H54 (cell line): Measurements from ENCODE around the gene ZNF277.
A peak's percentile ranks its signal among the peaks of the same experiment; 100 is the strongest.
"Not testable (repeated sequence)": the region's sequence is repeated elsewhere in the genome, so short reads cannot be mapped to it uniquely, and the experiment has no call there.

Experiments used
- DNase-seq: peaks from one replicate; pipeline ENCODE4 v3.0.0; 2011; ENCODE audit warnings: low spot score, mixed read lengths; ENCODE audit not compliant: insufficient read length
- FAIRE-seq: peaks from 3 replicates; lab custom pipeline; 2011; peaks lifted over from hg19 to GRCh38; lab: Jason Lieb, UNC
- POLR2A ChIP-seq: IDR thresholded peaks from 2 replicates; pipeline ENCODE4 v1.6.1; 2011; ENCODE audit warnings: low read depth, mild to moderate bottlenecking, low read length

Gene ZNF277

DNA sequence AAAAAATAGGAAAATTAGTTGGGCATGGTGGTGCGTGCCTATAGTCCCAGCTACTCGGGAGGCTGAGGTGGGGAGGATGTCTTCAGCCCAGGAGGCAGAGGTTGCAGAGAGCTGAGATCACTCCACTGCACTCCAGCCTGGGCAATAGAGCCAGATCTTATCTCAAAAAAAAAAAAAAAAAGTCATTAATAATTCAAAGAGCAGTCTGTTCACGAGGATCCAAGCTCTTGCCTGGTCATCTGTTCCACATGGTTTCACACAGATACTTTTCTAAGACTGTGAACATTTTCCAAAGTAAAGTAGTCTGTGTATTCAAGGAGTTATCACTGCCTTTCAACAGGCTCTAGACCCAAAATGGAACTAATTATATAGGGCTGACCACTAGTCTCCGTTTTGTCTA lies 86.9 kb downstream of the ZNF277 start:
- no peak for DNase-seq
- no peak for FAIRE-seq
- TF ChIP-seq POLR2A: no peak

DNA sequence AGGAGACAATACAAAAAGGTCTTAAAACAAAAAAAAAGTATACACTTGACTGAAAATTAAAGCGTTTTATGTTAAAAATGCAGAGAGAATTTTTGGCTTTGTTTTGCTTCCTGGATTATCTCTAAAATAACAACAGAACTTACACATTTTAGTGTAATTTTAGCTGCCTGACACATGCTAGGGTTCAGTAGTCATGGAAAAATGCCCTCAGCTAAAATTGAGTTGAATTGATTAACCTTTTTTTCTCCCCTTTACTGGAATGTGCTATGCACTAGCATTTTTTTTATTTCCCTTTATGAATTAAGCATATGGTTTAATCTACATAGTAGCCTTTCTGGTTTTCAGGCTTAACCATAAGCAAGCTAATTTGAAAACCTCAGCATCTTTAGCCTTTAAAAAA lies 89.9 kb downstream of the ZNF277 start:
- DNase-seq: no peak
- no peak for TF ChIP-seq POLR2A
- FAIRE-seq: no peak

DNA sequence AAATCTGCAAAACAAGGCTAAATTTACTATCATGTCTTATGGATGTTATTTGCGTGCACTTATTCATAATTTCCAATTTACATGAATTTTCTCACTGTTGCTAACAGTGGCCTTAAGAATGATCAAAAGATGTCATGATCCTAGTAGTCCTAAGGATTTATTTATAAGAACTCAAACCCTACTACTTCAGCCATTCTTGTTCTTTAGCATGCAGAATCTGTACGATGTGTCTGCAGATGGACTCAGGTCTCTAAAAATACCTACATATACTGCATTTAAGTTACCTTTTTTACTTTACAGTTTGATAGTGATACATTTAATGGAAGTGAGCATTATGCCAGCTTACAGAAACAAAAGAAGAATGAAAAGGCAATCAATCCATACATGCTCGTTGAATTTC lies 91.2 kb downstream of the ZNF277 start:
- no peak for DNase-seq
- FAIRE-seq: no peak
- TF ChIP-seq POLR2A: no peak

DNA sequence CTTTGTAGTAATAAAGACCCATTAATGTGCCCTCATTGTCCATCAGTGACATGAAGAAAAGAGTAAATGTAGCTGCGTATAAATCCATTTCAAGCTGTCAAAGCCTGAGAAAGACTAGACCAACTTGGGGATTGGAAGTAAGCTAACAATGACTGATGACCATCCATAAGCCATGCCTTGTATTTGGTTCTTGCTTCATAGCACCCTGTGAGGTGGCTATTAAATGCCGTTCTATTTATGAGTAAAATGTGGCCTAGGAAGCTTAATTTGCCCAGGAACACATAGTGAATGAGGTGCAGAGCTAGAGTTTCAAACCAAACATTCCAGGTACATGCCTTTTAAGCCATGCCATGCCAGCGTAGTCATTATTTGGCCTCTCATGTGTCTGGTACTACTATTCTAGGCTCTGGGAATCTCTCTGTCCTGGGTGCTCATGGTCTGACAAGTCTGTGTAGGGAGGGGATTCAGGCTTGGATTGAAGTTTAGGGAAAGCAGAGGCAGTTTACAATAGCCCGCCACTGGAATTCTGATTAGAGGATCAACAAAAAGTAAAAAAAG lies 92.1 kb downstream of the ZNF277 start:
- TF ChIP-seq POLR2A: no peak
- FAIRE-seq (no peak), DNase-seq (no peak)

DNA sequence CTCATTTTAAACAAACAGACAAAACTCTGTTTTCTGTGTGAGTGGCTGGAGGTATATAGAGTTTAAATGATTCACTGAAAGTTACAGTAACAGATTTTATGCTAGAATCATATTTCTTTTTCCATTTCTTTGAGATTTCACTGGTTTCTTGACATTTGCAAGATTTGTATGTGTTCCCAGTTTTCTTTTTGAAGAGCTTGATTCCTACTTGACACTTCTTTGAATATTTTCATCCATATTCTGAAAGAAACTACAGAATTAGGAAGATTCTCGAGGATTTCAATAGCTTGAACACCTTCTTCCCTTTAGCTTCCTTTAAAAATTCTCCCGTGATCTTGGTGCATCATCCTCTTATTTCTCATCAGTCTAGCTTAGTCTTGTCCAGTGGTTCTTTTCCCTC lies 93.6 kb downstream of the ZNF277 start:
- DNase-seq (no peak), FAIRE-seq (no peak)

DNA sequence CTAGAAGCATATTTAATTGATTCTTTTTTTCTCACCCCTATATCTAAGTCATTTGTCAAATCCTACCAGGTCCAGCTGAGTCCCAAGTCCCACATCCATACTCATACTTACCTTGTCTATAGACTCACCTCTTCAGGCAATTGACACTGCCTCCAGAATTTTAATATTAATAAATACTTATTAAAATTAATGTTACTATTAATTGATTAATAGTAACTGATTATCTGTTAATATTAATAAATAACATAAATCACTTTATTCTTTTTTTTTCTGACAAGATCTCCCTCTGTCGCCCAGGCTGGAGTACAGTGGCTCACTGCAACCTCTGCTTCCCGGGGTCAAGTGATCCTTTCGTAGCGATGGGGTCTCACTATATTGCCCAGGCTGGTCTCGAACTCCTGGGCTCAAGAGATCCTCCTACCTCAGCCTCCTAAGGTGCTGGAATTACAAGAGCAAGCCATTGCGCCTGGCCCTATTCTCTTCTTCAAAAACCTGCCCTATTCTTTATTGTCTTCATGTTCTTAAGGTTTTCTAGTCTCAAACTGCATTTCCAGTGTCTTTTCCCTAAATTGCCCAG lies 94.4 kb downstream of the ZNF277 start:
- FAIRE-seq: no peak
- no peak for DNase-seq
- TF ChIP-seq POLR2A: no peak

More for the DNA sequence above, 93.6 kb downstream of the ZNF277 start:
- no peak for TF ChIP-seq POLR2A

DNA sequence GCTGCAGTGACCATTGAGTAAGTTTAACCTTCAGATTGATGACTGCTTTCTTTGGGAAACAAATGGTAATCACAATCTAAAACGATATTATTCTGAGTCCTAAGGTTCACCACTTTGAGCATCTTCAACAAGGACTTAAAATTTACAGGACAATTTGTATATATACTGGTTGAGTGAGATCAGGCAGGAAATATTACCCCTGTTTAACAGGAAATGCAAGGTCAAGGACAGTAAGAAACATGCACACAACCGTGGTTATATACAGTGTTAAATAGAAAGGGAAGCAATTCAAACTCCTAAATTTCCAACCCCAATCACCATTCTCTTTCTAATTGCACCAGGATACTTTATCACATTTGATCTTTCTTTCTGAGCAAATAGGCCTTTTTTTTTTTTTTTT lies 96.1 kb downstream of the ZNF277 start:
- DNase-seq (no peak), FAIRE-seq (peak; percentile 65)
- no peak for TF ChIP-seq POLR2A

DNA sequence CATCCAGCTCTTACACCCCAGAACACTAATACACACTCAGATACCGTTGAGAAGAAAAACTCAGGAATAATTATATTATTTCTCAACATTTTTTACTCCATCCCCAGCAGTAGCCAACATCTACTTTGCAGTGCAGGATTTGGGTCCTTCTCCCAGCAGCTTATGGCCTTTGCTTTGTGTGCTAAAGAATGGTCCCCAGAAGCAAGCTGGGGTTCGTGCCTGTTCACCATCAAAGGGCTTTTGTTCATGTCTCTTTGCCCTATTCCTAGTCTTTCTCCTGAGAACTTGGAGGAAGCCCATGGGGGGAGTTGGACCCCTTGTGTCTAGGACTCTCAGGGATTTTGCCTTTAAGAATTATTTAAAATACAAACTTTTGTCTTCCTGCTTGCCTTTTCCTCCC lies 100.4 kb downstream of the ZNF277 start:
- DNase-seq (no peak), FAIRE-seq (no peak)
- no peak for TF ChIP-seq POLR2A

DNA sequence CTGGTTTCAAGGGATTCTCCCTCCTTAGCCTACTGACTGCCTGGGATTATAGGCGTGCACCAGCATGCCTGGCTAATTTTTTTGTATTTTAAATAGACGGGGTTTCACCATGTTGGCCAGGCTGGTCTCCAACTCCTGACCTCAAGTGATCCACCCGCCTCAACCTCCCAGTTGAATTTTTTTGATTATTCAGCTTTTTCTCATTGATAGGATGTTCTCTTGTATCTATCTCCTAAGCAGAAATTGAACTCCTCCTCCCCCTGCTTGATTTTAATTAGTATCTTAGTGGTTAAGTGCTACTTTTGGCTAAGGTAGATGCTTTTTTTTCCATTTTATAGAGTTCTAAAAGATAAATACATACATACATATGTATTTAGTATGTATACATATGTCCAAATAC lies 101.0 kb downstream of the ZNF277 start:
- TF ChIP-seq POLR2A: no peak
- FAIRE-seq (no peak), DNase-seq (no peak)

DNA sequence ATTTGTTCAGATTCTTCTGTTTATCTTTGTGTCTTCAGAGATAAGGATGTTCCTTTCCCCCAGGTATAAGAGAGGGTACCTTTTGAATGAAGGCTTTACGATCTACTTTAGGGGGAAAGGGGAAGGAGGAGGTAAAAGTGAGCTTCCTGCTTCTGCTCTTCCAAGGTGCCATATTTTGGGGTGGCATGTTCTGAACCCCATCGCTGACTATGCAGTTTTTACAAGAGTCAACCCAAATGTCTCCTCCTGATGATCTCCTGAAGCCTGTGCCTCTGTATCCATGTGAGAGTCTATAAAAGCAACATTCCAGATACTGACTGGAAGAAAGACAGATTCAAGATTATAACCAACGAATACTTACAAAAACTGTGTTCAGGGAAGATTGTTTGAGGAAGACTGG lies 102.5 kb downstream of the ZNF277 start:
- DNase-seq (no peak), FAIRE-seq (no peak)
- TF ChIP-seq POLR2A: no peak

DNA sequence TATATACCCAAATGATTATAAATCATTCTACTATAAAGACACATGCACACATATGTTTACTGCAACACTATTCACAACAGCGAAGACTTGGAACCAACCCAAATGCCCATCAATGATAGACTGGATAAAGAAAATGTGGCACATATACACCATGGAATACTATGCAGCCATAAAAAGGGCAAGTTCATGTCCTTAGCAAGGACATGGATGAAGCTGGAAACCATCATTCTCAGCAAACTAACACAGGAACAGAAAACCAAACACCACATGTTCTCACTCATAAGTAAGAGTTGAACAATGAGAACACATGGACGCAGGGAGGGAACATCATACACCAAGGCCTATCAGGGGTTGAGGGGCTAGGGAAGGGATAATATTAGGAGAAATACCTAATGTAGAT lies 110.3 kb downstream of the ZNF277 start:
- not testable (repeated sequence) for DNase-seq, FAIRE-seq

DNA sequence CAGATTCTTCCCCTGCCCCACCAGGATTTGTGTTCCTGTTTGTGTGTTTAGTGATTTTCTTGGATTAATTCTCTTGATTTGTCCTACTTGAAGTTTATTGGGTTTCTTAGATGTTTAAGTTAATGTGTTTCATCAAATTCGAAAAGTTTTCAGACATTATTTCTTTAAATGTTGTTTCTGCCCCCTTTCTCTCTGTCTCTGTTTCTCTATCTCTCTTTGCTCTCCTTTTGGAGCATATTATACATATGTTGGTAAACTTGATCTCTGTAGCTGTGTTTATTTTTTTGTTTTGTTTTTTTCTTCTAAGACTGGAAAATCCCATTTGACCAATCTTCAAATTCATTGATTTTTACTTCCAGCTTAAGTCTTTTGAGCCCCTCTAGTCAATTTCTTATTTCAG lies 115.6 kb downstream of the ZNF277 start:
- TF ChIP-seq POLR2A: no peak
- DNase-seq (no peak), FAIRE-seq (no peak)

DNA sequence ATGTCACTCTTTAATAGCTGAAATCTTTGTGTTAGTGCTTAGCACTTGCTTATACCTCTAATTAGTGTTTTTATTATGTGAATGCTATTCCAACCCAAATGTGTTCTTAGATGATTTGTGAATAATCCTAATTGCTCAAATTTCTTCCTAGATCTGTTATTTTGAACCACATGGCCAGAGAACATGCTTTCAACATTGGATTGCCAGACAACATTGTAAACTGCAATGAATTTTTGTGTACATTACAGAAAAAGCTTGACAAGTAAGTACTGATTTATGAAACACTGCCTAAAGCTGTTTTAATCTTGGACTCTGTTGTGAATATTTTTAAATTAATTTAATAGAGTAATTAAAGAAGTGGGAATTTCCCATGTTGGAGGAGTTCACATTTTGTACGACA lies 121.1 kb downstream of the ZNF277 start:
- peak; percentile 58 for FAIRE-seq
- no peak for TF ChIP-seq POLR2A
- no peak for DNase-seq

DNA sequence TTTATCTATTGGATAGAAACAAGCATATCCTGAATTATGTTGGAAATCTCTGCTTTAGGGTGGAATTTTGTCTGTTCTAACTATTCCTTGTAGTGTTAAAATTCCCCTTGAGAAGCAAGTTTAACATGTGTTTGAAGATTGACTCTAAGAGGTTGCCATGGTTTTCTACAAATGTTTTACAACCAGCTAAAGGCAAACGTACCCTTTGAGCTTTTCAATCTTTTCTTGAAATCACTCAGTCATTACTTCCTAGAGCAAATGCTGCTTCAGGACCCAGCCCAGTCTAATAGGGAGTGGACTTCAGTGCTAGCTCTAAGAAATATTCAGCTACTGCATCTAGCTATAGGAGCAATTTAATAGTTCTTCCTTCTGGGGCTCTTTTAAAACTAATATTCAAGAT lies 125.0 kb downstream of the ZNF277 start:
- DNase-seq: no peak
- no peak for TF ChIP-seq POLR2A
- FAIRE-seq: no peak

DNA sequence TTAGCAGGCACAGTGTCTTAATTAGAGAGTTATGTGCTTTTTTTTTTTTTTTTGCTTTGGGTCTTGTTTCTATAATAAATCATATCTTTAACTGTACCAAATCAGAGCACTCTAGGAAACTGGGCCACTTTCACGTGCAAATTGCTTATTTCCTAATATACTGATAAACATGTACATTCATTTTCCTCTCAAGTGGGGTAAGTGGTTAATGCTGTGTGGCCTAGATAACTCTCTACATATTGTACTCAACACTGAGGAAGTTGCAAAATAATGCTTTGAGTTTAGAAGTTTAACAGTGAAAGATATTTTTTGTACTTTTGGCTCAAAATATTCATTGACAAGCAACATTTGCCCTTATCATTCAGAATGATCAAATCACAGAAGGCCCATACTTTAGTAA lies 127.9 kb downstream of the ZNF277 start:
- TF ChIP-seq POLR2A: no peak
- DNase-seq (no peak), FAIRE-seq (no peak)
